PFSK-1 (cell line): ENCODE results near the gene ANO3.

ENCODE experiments used
- FOXP2 ChIP-seq: optimal IDR thresholded peaks from 2 replicates; pipeline ENCODE3; 2011; ENCODE audit warnings: borderline replicate concordance, control low read depth, inconsistent platforms; ENCODE audit not compliant: insufficient read depth; ENCODE audit errors: extremely low read length, extremely low read depth
- POLR2AphosphoS5 ChIP-seq: IDR thresholded peaks from 2 replicates; pipeline ENCODE4 v1.6.1; 2012; ENCODE audit warnings: low read depth, mild to moderate bottlenecking, control low read depth, low read length, moderate library complexity
- REST ChIP-seq, 2 experiments: IDR thresholded peaks; 2 replicates each; pipeline versions ENCODE4 v1.6.1 to v1.8.0; 2011 to 2012; ENCODE audit warnings: low read depth in 2 of 2, low read length in 2 of 2, control low read depth in 1 of 2, inconsistent platforms in 1 of 2, mild to moderate bottlenecking in 1 of 2, moderate library complexity in 1 of 2; ENCODE audit not compliant: insufficient read depth in 1 of 2
- SIN3A ChIP-seq: IDR thresholded peaks from 2 replicates; pipeline ENCODE4 v1.6.1; 2012; ENCODE audit warnings: mild to moderate bottlenecking, low read length, moderate library complexity, borderline replicate concordance; ENCODE audit not compliant: insufficient read depth
- TAF1 ChIP-seq: IDR thresholded peaks from 2 replicates; pipeline ENCODE4 v1.6.1; 2012; ENCODE audit warnings: low read length, control low read depth, borderline replicate concordance; ENCODE audit not compliant: insufficient read depth

The ANO3 gene

GRCh38 chr11:26287067-26287518 is 44.8 kb upstream of the ANO3 start:
- TF ChIP-seq POLR2AphosphoS5: no peak
- TF ChIP-seq SIN3A: no peak
- TF ChIP-seq REST (IDR thresholded peaks at IDR 0.05; ENCODE audit: insufficient read depth in 1 of 2, low read depth in 2 of 2, low read length in 2 of 2): no peak
- no peak for TF ChIP-seq FOXP2
- no peak for TF ChIP-seq TAF1

GRCh38 chr11:26297189-26297975 is 34.5 kb upstream of the ANO3 start:
- TF ChIP-seq FOXP2 (peak; percentile 53), SIN3A (no peak), TAF1 (no peak)

GRCh38 chr11:26319906-26320305 is 12.0 kb upstream of the ANO3 start:
- peak; percentile 75 for TF ChIP-seq POLR2AphosphoS5
- TF ChIP-seq TAF1: peak; percentile 44; the same call in 1 of the 2 replicates
- no peak for TF ChIP-seq FOXP2
- TF ChIP-seq REST (IDR thresholded peaks at IDR 0.05; ENCODE audit: insufficient read depth in 1 of 2, low read depth in 2 of 2, low read length in 2 of 2): 0 out of 4 replicates have a peak, but pooled peaks of 1 of the 2 experiments have one; percentile 10
- TF ChIP-seq SIN3A: no peak

GRCh38 chr11:26321516-26321915 is 10.4 kb upstream of the ANO3 start:
- no peak for TF ChIP-seq REST (IDR thresholded peaks at IDR 0.05; ENCODE audit: insufficient read depth in 1 of 2, low read depth in 2 of 2, low read length in 2 of 2)
- TF ChIP-seq TAF1: no peak
- no peak for TF ChIP-seq FOXP2
- TF ChIP-seq SIN3A: no peak
- no peak for TF ChIP-seq POLR2AphosphoS5

GRCh38 chr11:26322335-26323067 is 9.4 kb upstream of the ANO3 start:
- TF ChIP-seq SIN3A (no peak), FOXP2 (no peak), REST (IDR thresholded peaks at IDR 0.05; ENCODE audit: insufficient read depth in 1 of 2, low read depth in 2 of 2, low read length in 2 of 2) (no peak), TAF1 (no peak), POLR2AphosphoS5 (no peak)
